ACC112 (cell line): ENCODE results near the gene TMEM63C.
"Not testable (repeated sequence)": the region's sequence is repeated elsewhere in the genome, so short reads cannot be mapped to it uniquely, and the experiment has no call there.

Source experiments
- H2AFZ ChIP-seq: fragments of 200-600 bp; sonication (generic); one replicate; pipeline ENCODE4 v1.6.0; 2017; ENCODE audit warnings: antibody characterized with exemption, low read length; ENCODE audit not compliant: unreplicated experiment
- H3K27ac ChIP-seq: fragments of 200-600 bp; sonication (generic); 2 replicates; pipeline ENCODE4 v1.5.1; 2014; ENCODE audit warnings: low read depth, mild to moderate bottlenecking, antibody characterized with exemption, low read length, moderate library complexity
- H3K27me3 ChIP-seq: fragments of 200-600 bp; sonication (generic); 2 replicates; pipeline ENCODE4 v1.6.1; 2014; ENCODE audit warnings: mild to moderate bottlenecking, antibody characterized with exemption, low read length, moderate library complexity, mixed read lengths; ENCODE audit not compliant: insufficient read depth
- H3K36me3 ChIP-seq: fragments of 200-600 bp; sonication (generic); 2 replicates; pipeline ENCODE4 v1.6.1; 2016; ENCODE audit warnings: mild to moderate bottlenecking, antibody characterized with exemption, low read length, moderate library complexity, mixed read lengths; ENCODE audit not compliant: insufficient read depth
- H3K4me1 ChIP-seq: fragments of 200-600 bp; sonication (generic); one replicate; pipeline ENCODE4 v1.6.1; 2016; ENCODE audit warnings: low read length, mixed read lengths; ENCODE audit not compliant: insufficient read depth, unreplicated experiment, control insufficient read depth
- H3K4me3 ChIP-seq: fragments of 200-600 bp; sonication (generic); 2 replicates; pipeline ENCODE4 v1.5.1; 2014; ENCODE audit warnings: mild to moderate bottlenecking, low read depth, low read length
- H3K79me2 ChIP-seq: fragments of 200-600 bp; sonication (generic); one replicate; pipeline ENCODE4 v1.6.0; 2016; ENCODE audit warnings: low read length; ENCODE audit not compliant: control insufficient read depth, unreplicated experiment, insufficient read depth

Gene TMEM63C

DNA sequence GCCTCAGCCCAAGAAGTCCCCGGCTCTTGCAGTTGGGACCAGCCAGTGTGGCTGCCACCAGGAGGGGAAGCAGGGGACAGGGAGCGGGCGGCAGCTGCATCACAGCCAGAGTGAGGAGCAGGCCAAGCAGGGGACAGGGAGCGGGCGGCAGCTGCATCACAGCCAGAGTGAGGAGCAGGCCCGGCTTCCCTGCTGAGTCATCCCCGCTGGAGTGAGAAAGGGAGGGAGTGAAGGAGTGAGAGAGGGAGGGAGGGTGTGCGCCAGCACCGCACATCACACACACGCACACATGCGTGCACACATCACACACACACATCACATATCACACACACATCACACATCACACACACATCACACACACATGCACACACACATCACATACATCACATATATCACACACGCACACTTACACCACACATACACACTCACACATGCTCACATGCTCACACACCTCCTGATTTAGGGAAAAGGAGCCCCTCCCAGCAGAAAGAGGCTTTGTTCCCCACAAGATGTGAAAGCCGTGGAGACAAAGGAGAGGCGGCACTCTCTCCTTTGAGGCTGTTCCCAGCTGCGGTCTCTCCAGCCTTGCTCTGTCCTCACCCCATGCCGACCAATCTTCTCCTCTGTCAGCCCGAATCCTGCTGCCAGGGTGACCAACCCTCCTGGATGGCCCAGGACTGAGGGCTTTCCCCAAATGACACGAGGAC, 23.3 kb upstream of the TMEM63C start:
- Histone ChIP-seq H3K4me1 (peaks cover 6% of the 10 kb centered on the region), H3K27me3 (peaks cover 32% of the 10 kb centered on the region), H3K79me2 (no peaks in the 10 kb centered on the region), H3K27ac (no peak overlapping the region), H3K4me3 (no peak overlapping the region), H2AFZ (no peak overlapping the region), H3K36me3 (no peaks in the 10 kb centered on the region)

DNA sequence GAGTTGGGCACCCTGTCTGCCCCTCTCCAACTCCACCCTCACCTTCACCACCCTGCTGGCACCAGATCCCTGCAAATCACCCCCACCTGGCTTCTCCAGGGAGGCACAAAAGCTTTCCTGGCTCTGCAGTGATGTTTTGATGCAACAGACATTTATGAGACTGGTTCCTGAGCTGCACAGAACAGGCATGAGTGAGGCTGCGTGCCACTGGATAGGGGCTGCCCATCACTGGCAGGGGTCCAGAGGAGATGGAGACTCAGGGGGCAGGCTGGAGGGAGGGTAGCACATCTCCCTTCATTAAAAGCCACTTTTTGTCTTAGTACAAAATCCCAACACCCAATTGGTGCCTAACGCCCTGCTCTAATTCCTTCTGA, 22.7 kb upstream of the TMEM63C start:
- Histone ChIP-seq H3K27me3 (peaks cover 28% of the 10 kb centered on the region), H3K4me3 (no peak overlapping the region), H2AFZ (no peak overlapping the region), H3K27ac (no peak overlapping the region), H3K4me1 (peaks cover 6% of the 10 kb centered on the region), H3K79me2 (no peaks in the 10 kb centered on the region), H3K36me3 (no peaks in the 10 kb centered on the region)

DNA sequence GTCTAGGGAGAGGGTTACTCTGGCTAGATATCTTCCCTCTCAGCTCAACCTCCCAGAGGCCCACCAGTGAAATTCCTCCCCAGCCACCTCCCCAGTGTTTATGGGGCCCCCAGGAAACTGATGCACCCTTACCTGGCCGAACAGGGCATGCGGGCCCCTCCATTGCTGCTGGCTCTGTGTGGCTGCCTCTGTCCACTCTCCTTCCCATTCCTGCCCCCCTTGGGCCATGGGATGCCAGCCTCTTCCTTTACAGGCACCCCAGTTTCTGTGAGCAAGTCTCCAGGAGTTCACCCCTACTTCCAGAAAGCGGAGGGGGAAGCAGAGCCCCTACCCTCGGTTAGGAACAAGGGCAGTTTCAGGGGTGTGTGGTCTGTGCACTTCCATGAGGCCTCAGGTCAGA, 20.6 kb upstream of the TMEM63C start:
- Histone ChIP-seq H3K4me1 (peaks cover 6% of the 10 kb centered on the region), H3K79me2 (no peaks in the 10 kb centered on the region), H3K4me3 (no peak overlapping the region), H2AFZ (no peak overlapping the region), H3K36me3 (no peaks in the 10 kb centered on the region), H3K27me3 (peaks cover 17% of the 10 kb centered on the region), H3K27ac (no peak overlapping the region)

DNA sequence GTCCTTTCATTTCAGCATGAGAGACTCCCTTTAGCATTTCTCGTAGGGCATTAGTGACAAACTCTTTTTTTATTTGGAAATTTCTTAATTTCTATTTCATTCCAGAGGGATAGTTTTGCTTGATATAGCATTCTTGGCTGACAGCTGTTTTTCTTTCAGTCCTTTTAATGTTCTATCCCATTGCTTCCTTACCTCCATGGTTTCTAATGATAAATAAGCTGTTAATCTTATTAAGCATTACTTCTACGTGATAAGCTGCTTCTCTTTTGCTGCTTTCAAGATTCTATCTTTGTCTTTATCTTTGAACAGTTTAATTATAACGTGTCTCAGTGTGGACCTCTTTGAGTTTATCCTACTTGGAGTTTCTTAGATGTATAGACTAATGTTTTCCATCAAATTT, 11.6 kb upstream of the TMEM63C start:
- no peaks in the 10 kb centered on the region for H3K79me2 ChIP-seq
- peaks cover 4% of the 10 kb centered on the region for H3K4me1 ChIP-seq
- no peak overlapping the region for H3K27ac ChIP-seq
- no peaks in the 10 kb centered on the region for H3K36me3 ChIP-seq
- H3K27me3 ChIP-seq = peaks cover 21% of the 10 kb centered on the region
- H2AFZ ChIP-seq = no peak overlapping the region
- no peak overlapping the region for H3K4me3 ChIP-seq

DNA sequence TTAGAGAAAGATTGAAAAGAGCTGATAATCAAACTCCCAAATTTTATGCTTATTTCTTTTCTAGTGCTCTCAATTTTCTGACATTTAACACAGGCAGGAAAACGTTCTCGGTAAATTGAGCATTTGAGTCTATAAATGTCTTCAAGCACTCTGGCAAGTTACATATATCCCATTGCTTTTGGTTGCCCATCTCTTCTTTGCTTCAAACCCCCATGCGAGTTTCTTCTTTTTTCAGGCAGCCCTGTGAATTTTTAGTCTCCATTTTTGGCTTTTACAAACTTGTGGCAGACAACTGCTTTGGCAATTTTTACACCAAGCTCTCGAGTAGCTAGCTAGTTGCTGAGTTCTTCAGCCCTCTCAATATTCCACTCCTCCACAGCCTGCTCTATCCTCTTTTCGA, 8.7 kb upstream of the TMEM63C start:
- Histone ChIP-seq H2AFZ (no peak overlapping the region), H3K27ac (no peak overlapping the region), H3K79me2 (no peaks in the 10 kb centered on the region), H3K36me3 (no peaks in the 10 kb centered on the region), H3K27me3 (peaks cover 21% of the 10 kb centered on the region), H3K4me3 (no peak overlapping the region), H3K4me1 (peaks cover 5% of the 10 kb centered on the region)

DNA sequence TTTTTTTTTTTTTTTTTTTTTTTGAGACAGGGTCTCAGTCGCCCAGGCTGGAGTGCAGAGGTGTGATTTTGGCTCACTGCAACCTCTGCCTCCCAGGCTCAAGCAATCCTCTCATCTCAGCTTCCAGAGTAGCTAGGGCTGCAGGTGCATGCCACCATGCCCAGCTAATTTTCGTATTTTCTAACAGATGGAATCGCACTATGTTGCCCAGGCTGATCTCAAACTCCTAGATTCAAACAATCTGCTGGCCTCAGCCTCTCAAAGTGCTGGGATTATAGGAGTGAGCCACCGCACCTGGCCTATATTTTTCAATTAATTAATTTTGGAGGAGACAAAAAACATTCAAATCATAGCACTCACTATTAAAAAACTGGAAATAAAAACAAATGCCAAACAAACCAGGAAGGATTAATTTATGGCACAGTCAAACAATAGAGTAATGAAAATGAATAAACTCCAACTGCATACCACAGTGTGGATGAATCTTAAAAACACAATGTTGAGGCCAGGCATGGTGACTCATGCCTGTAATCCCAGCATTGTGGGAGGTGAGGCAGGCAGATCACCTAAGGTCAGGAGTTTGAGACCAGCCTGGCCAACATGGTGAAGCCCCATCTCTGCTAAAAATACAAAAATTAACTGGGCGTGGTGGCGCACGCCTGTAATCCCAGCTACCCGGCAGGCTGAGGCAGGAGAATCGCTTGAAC, 7.5 kb upstream of the TMEM63C start:
- H3K27ac ChIP-seq, H3K36me3 ChIP-seq, H3K79me2 ChIP-seq, H2AFZ ChIP-seq, H3K4me3 ChIP-seq, H3K4me1 ChIP-seq: not testable (repeated sequence)
- peaks cover 21% of the 10 kb centered on the region for H3K27me3 ChIP-seq

DNA sequence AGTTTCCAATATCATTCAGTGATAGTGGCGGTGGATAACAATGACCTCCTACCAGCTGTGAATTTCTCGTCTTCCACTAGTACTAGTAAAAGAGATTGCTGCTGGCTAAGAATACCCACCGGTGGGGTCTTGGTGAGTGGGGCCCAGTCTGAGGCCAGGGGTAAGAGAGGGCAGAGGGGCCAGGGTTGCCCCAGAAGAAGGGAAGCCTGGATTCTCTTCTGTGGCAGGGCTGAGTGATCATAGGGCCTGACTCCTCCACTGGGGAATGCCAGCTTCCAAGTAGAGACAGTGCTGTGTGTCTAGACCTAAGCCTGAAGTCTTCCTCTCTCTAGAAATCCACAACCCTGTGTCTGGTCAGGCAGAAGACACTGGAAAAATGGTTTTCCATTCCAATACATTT, 5.8 kb upstream of the TMEM63C start:
- Histone ChIP-seq H3K27ac (no peak overlapping the region), H3K27me3 (peaks cover 22% of the 10 kb centered on the region), H3K4me1 (peaks cover 7% of the 10 kb centered on the region), H3K4me3 (no peak overlapping the region), H2AFZ (no peak overlapping the region), H3K36me3 (no peaks in the 10 kb centered on the region), H3K79me2 (no peaks in the 10 kb centered on the region)

DNA sequence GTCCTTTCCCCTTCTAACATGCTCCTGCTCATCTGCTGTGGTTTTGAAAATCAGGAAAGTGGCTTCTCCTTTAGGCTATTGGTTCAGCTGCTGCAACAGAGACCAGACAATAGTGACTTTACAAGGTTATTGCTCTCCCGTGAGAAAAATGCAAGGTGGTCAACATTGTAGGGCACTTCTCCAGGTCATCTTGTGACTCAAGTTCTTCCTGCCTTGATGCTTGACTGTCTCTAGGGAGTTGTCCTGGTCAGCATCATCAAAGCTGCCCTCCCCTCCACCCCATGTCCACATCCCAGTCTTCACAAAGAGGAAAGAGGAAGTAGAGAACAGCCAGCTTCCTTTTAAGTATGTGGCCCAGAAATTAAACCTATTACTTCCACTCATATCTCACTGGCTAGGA, 3.9 kb upstream of the TMEM63C start:
- Histone ChIP-seq H3K79me2 (no peaks in the 10 kb centered on the region), H3K27me3 (peaks cover 34% of the 10 kb centered on the region), H2AFZ (no peak overlapping the region), H3K27ac (no peak overlapping the region), H3K4me1 (peaks cover 11% of the 10 kb centered on the region), H3K36me3 (no peaks in the 10 kb centered on the region), H3K4me3 (no peak overlapping the region)

DNA sequence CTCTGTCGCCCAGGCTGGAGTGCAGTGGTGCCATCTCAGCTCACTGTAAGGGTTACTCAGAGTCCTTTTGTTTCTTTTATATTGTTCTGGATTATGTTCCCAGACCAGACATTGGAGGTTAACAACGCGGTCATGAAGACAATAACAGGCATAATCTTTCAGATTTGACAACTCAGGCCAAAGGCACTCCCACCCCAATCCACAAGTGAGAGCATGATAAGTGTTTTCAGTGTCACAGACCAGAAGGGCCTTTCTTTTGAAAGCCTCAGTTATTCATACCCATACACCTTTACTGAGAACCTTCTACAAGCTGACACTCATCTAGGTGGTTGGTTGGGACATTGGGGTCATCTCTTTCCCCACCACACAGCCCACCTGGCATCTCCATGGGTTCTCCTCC, 2.9 kb upstream of the TMEM63C start:
- peaks cover 39% of the 10 kb centered on the region for H3K27me3 ChIP-seq
- H3K4me1 ChIP-seq = peaks cover 11% of the 10 kb centered on the region
- no peaks in the 10 kb centered on the region for H3K79me2 ChIP-seq
- no peak overlapping the region for H3K4me3 ChIP-seq
- no peak overlapping the region for H3K27ac ChIP-seq
- H2AFZ ChIP-seq = no peak overlapping the region
- no peaks in the 10 kb centered on the region for H3K36me3 ChIP-seq

DNA sequence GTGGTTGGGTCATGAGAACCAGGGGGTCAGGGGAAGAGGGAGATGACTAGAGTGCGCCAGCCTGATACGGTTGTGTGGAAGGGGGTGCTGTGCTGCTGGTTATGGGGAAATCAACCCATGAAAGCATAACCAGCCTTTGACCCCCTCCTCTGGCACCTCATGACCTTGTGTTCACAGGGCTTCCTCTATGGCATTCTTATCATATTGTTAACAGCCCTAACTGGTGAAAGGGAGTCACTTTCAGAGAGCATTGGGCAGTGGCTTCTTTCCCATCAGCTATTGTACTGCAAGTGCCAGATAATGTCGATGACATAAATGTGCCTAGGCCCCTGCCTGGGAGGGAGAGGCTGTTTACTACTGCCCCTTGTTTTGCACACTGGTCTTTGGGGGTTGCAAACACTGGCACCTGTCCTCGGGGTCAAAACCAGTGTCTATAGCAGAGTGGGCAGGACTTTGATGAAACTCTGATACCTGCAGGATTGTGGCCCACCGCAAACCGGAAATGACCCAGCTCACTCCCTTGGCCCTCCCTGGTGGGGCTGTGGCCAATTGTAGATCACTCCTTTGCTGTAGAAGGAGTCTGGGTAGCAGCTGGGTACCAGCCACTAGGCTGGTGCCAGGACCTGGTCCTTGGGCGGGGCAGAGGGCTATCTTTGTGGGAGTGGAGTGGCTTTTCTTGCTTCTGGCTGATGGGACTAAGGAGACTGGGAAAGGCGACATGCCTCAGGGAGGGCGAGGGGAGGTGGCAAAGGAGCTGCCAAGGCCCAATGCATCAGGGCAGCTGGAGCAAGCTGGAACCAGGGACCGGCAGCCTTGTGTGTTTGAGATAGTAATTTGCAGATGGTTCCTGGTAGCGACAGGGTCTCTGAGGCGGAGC, 634 bp upstream of the TMEM63C start:
- peaks cover 45% of the 10 kb centered on the region for H3K27me3 ChIP-seq
- H3K4me1 ChIP-seq = peaks cover 16% of the 10 kb centered on the region
- H3K79me2 ChIP-seq = no peaks in the 10 kb centered on the region
- no peaks in the 10 kb centered on the region for H3K36me3 ChIP-seq
- no peak overlapping the region for H3K27ac ChIP-seq
- peak overlapping the region; percentile 91 for H2AFZ ChIP-seq
- H3K4me3 ChIP-seq = peak overlapping the region; percentile 82
